LNCaP clone FGC (cell line): ENCODE measurements around the gene DLGAP1.

ENCODE experiments used
- DNase-seq: peaks from one replicate; pipeline ENCODE4 v3.0.0-alpha.2; 2011; ENCODE audit warnings: low read depth
- H3K4me3 ChIP-seq: 2 replicates; pipeline ENCODE4 v1.5.1; 2011; ENCODE audit warnings: mild to moderate bottlenecking, low read depth, low read length, control low read depth
- CTCF ChIP-seq: IDR thresholded peaks from 2 replicates; pipeline ENCODE4 v1.5.1; 2012; ENCODE audit warnings: mild to moderate bottlenecking; ENCODE audit not compliant: control insufficient read depth, insufficient read depth; ENCODE audit errors: extremely low read depth

DLGAP1 gene

GRCh38 chr18:3790703-3791102 lies 664.4 kb downstream of the DLGAP1 start:
- no peak for DNase-seq
- H3K4me3 ChIP-seq, result no peak overlapping the region

GRCh38 chr18:3789525-3789924 lies 665.6 kb downstream of the DLGAP1 start:
- H3K4me3 ChIP-seq, result no peak overlapping the region
- DNase-seq, result no peak
- no peak for TF ChIP-seq CTCF

More at GRCh38 chr18:3790703-3791102, 664.4 kb downstream of the DLGAP1 start:
- TF ChIP-seq CTCF, result no peak

GRCh38 chr18:3784949-3785348 lies 670.2 kb downstream of the DLGAP1 start:
- H3K4me3 ChIP-seq, result no peak overlapping the region
- no peak for TF ChIP-seq CTCF
- no peak for DNase-seq

GRCh38 chr18:3782901-3783300 lies 672.2 kb downstream of the DLGAP1 start:
- DNase-seq, result no peak
- TF ChIP-seq CTCF, result no peak
- H3K4me3 ChIP-seq, result no peak overlapping the region

GRCh38 chr18:3777719-3778118 lies 677.4 kb downstream of the DLGAP1 start:
- no peak overlapping the region for H3K4me3 ChIP-seq
- no peak for DNase-seq
- TF ChIP-seq CTCF, result no peak

- no peak for TF ChIP-seq CTCF
- H3K4me3 ChIP-seq, result no peak overlapping the region
- DNase-seq, result no peak
Measured at GRCh38 chr18:3777122-3777521, 678.0 kb downstream of the DLGAP1 start.

- H3K4me3 ChIP-seq, result no peak overlapping the region
- no peak for TF ChIP-seq CTCF
- DNase-seq, result no peak
Measured at GRCh38 chr18:3775996-3776395, 679.1 kb downstream of the DLGAP1 start.
